ENCODE measurements around the gene POLR3F. TPM values are rescaled to one million over a fixed set of nuclear protein-coding genes. Genes with fewer than 3 reads are reported as not detected.
A peak's percentile ranks its signal among the peaks of the same experiment; 100 is the strongest.

Gene POLR3F
- total and polyA plus RNA-seq, 2 donors (not counting 3 experiments of a cell fraction or from before 2014, with no cell fraction given): 4.5 to 9.8 TPM

- no peak overlapping the region for H3K4me2 ChIP-seq (ENCODE audit: insufficient read depth, low read length)
- H2AFZ ChIP-seq (ENCODE audit: low read depth, low read length): no peak overlapping the region
- no peak overlapping the region for H3K27ac ChIP-seq (ENCODE audit: insufficient read depth, low read depth, low read length)
- H4K20me1 ChIP-seq (replicated peaks; ENCODE audit: control insufficient read depth, extremely low read depth, insufficient read depth, low read length): no peaks in the 10 kb centered on the region
- intact Hi-C loops (cut with micrococcal nuclease) (no loop called here), dilution Hi-C loops (cut with MboI; ENCODE audit: extremely low pct_ligation_motif_present, low sequenced_read_pairs) (no loop called here)
- H3K4me3 ChIP-seq (replicated peaks in 1 of 3; ENCODE audit: insufficient read depth in 1 of 3, low read depth in 1 of 3, low read length in 3 of 3): no peak overlapping the region
- no peaks in the 10 kb centered on the region for H3K9me1 ChIP-seq (replicated peaks; ENCODE audit: control insufficient read depth, extremely low read depth, insufficient read depth, low read length)
- ChIA-PET CTCF (no interaction called here), POLR2A (no interaction called here)
- H3K9ac ChIP-seq (replicated peaks; ENCODE audit: extremely low read depth, insufficient read depth, low read length): no peak overlapping the region
- no peak for TF ChIP-seq GATA2 (IDR thresholded peaks at IDR 0.05; ENCODE audit: insufficient read depth, insufficient read length, low read depth, low read length)
- FAIRE-seq: no peak
- H3K27me3 ChIP-seq (ENCODE audit: control insufficient read depth in 2 of 2, insufficient read depth in 2 of 2, low read length in 2 of 2): no peaks in the 10 kb centered on the region
- DNase-seq (ENCODE audit: low read depth, low spot score): no peak
- peaks cover 2% of the 10 kb centered on the region in 2 experiments for H3K36me3 ChIP-seq (ENCODE audit: control insufficient read depth in 2 of 2, extremely low read depth in 1 of 2, insufficient read depth in 2 of 2, low read length in 2 of 2)
- no peaks in the 10 kb centered on the region for H3K4me1 ChIP-seq (ENCODE audit: control insufficient read depth, extremely low read depth, insufficient read depth, low read length)
- H3K79me2 ChIP-seq (ENCODE audit: control insufficient read depth, insufficient read depth, low read length): no peaks in the 10 kb centered on the region
- no TSS peak for BruUV-seq (replicated peaks)
- H3K9me3 ChIP-seq (replicated peaks; ENCODE audit: control insufficient read depth, insufficient read depth, low read length): no peaks in the 10 kb centered on the region
Observed at GRCh38 chr20:18488301-18488700, 21.1 kb downstream of the POLR3F start.

DNA sequence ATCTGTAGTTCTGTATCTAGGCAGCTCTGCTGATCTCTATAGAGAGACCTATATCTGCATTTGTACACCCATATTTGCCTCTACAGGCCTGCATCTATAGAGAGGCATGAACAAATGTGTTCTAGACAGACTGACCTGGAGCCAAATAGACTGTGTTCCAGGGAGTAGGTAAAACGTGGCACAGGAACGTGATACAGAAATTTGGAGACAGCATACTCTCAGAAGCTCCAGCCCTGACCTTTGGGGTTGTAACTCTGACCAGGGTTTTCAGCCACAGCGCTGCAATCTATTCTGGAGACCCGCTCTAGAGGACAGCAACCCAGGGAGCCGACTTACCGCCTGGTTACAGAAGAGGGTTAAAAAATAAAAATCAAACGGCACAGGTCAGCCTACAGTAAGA is 28.9 kb downstream of the POLR3F start:
- no peaks in the 10 kb centered on the region for H4K20me1 ChIP-seq (replicated peaks; ENCODE audit: control insufficient read depth, extremely low read depth, insufficient read depth, low read length)
- CTCF ChIA-PET: interaction anchor here (0.6 to 1.9 kb wide), 5 partner anchors 10 to 29 kb away, joined by 3 to 6 read pairs (median 4); partner anchors contain the start of genes DZANK1, POLR3F and SEC23B
- H3K27ac ChIP-seq (ENCODE audit: insufficient read depth, low read depth, low read length): no peak overlapping the region
- no peaks in the 10 kb centered on the region for H3K27me3 ChIP-seq (ENCODE audit: control insufficient read depth in 2 of 2, insufficient read depth in 2 of 2, low read length in 2 of 2)
- no TSS peak for BruUV-seq (replicated peaks)
- H3K79me2 ChIP-seq (ENCODE audit: control insufficient read depth, insufficient read depth, low read length): peaks cover 4% of the 10 kb centered on the region
- DNase-seq (ENCODE audit: low read depth, low spot score) (peak; percentile 5), FAIRE-seq (no peak)
- POLR2A ChIA-PET: interaction anchor here (2.1 kb wide), 1 partner anchor 11 kb away, joined by 13 read pairs; the partner anchor contains the start of gene SEC23B
- H3K9ac ChIP-seq (replicated peaks; ENCODE audit: extremely low read depth, insufficient read depth, low read length): peak overlapping the region; percentile 40
- dilution Hi-C loops (cut with MboI; ENCODE audit: extremely low pct_ligation_motif_present, low sequenced_read_pairs) (no loop called here), intact Hi-C loops (cut with micrococcal nuclease) (no loop called here)
- H2AFZ ChIP-seq (ENCODE audit: low read depth, low read length): peak overlapping the region; percentile 67
- H3K4me3 ChIP-seq (replicated peaks in 1 of 3; ENCODE audit: insufficient read depth in 1 of 3, low read depth in 1 of 3, low read length in 3 of 3): peak overlapping the region; percentile 52 to 86 (median 77)
- peaks cover 10% of the 10 kb centered on the region for H3K4me1 ChIP-seq (ENCODE audit: control insufficient read depth, extremely low read depth, insufficient read depth, low read length)
- TF ChIP-seq MYC (IDR thresholded peaks at IDR 0.05; ENCODE audit: low read depth, low read length) (no peak), FOS (IDR thresholded peaks at IDR 0.05; ENCODE audit: borderline replicate concordance, insufficient read depth, low read length) (no peak), POLR2AphosphoS5 (IDR thresholded peaks at IDR 0.05; ENCODE audit: insufficient read depth, low read depth, low read length) (no peak), GATA2 (IDR thresholded peaks at IDR 0.05; ENCODE audit: insufficient read depth, insufficient read length, low read depth, low read length) (no peak), POLR2A (IDR thresholded peaks at IDR 0.05; ENCODE audit: low read depth, low read length) (no peak), JUN (IDR thresholded peaks at IDR 0.05; ENCODE audit: borderline replicate concordance, insufficient read depth, insufficient read length, low read depth) (no peak), EZH2 (IDR thresholded peaks at IDR 0.05; ENCODE audit: borderline replicate concordance, low read depth, low read length, severe bottlenecking) (no peak), MAX (IDR thresholded peaks at IDR 0.05; ENCODE audit: insufficient read depth, insufficient read length) (no peak)
- TF ChIP-seq, protein P1, sequence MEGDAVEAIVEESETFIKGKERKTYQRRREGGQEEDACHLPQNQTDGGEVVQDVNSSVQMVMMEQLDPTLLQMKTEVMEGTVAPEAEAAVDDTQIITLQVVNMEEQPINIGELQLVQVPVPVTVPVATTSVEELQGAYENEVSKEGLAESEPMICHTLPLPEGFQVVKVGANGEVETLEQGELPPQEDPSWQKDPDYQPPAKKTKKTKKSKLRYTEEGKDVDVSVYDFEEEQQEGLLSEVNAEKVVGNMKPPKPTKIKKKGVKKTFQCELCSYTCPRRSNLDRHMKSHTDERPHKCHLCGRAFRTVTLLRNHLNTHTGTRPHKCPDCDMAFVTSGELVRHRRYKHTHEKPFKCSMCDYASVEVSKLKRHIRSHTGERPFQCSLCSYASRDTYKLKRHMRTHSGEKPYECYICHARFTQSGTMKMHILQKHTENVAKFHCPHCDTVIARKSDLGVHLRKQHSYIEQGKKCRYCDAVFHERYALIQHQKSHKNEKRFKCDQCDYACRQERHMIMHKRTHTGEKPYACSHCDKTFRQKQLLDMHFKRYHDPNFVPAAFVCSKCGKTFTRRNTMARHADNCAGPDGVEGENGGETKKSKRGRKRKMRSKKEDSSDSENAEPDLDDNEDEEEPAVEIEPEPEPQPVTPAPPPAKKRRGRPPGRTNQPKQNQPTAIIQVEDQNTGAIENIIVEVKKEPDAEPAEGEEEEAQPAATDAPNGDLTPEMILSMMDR (IDR thresholded peaks at IDR 0.05; ENCODE audit: extremely low read depth in 1 of 2, insufficient read depth in 1 of 2, low read depth in 1 of 2, low read length in 2 of 2): no peak
- H3K36me3 ChIP-seq (ENCODE audit: control insufficient read depth in 2 of 2, extremely low read depth in 1 of 2, insufficient read depth in 2 of 2, low read length in 2 of 2): no peaks in the 10 kb centered on the region
- H3K4me2 ChIP-seq (ENCODE audit: insufficient read depth, low read length): peak overlapping the region; percentile 95
- no peaks in the 10 kb centered on the region for H3K9me3 ChIP-seq (replicated peaks; ENCODE audit: control insufficient read depth, insufficient read depth, low read length)
- no peaks in the 10 kb centered on the region for H3K9me1 ChIP-seq (replicated peaks; ENCODE audit: control insufficient read depth, extremely low read depth, insufficient read depth, low read length)
